IMR-90 (cell line): ENCODE results near the gene SNX32.

Experiments used
- CHD1 ChIP-seq: IDR thresholded peaks from 2 replicates; pipeline ENCODE4 v1.6.1; 2012; ENCODE audit warnings: low read depth, low read length, improper control_type of control experiment
- CTCF ChIP-seq: conservative IDR thresholded peaks from 2 replicates; pipeline ENCODE4 v1.5.1; 2012; ENCODE audit warnings: mild to moderate bottlenecking, low read depth, low read length, improper control_type of control experiment

- peak; percentile 99 for TF ChIP-seq CTCF
- TF ChIP-seq CHD1, result no peak
Observed at GRCh38 chr11:65817835-65818680, 15.7 kb upstream of the SNX32 start.
